HL-60 (cell line): ENCODE measurements around the gene SNAI3.

ENCODE experiments used
- DNase-seq, 2 experiments: peaks; one replicate each; pipeline ENCODE4 v3.0.0-alpha.2; 2010 to 2020; ENCODE audit warnings: low read depth in 1 of 2, low spot score in 1 of 2
- H3K27ac ChIP-seq: fragments of 250-450 bp; sonication (Bioruptor Pico); replicated peaks from 2 replicates; pipeline ENCODE4 v1.5.1; 2020; ENCODE audit warnings: mild to moderate bottlenecking, moderate library complexity
- H3K27me3 ChIP-seq: fragments of 250-450 bp; sonication (Bioruptor Pico); 2 replicates; pipeline ENCODE4 v1.5.1; 2021; ENCODE audit warnings: mild to moderate bottlenecking, moderate library complexity; ENCODE audit not compliant: insufficient read depth, poor library complexity, severe bottlenecking
- H3K4me3 ChIP-seq: replicated peaks from 2 replicates; pipeline ENCODE4 v1.5.1; 2011; ENCODE audit warnings: mild to moderate bottlenecking, control low read depth, low read length; ENCODE audit not compliant: insufficient read depth
- CTCF ChIP-seq: IDR thresholded peaks from one replicate; pipeline ENCODE4 v1.5.1; 2011; ENCODE audit warnings: low read length, control low read depth, inconsistent platforms; ENCODE audit not compliant: insufficient read depth
- GABPA ChIP-seq: IDR thresholded peaks from 2 replicates; pipeline ENCODE4 v1.6.1; 2012; ENCODE audit warnings: low read depth
- POLR2AphosphoS5 ChIP-seq: IDR thresholded peaks from 2 replicates; pipeline ENCODE4 v1.6.1; 2012; ENCODE audit warnings: low read depth
- REST ChIP-seq: IDR thresholded peaks from 2 replicates; pipeline ENCODE4 v1.6.1; 2012; ENCODE audit warnings: low read depth; ENCODE audit not compliant: insufficient replicate concordance
- SPI1 ChIP-seq: IDR thresholded peaks from 2 replicates; pipeline ENCODE4 v1.6.1; 2012; ENCODE audit warnings: low read depth, mild to moderate bottlenecking, borderline replicate concordance

Gene SNAI3

GRCh38 chr16:88726981-88727380 is 40.7 kb upstream of the SNAI3 start:
- no peak for DNase-seq
- Histone ChIP-seq H3K27ac (no peak overlapping the region), H3K27me3 (no peaks in the 10 kb centered on the region), H3K4me3 (no peak overlapping the region)
- no peak for TF ChIP-seq SPI1

DNA sequence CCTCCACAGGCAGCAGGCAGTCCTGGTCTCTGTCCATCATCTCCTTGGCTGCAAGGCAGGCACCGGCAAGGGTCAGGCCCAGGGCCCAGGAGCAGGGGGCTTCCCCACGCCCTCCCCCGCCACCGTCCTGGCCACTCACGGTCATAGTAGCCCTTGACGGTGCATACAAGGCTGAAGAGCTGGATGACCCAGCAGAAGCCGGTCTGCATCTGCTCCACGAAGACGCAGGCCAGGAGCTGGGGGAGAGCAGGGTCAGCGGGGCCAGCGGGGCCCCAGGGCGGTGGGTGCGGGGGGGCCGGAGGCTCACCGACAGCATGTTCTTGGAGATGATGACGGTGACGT is 40.1 kb upstream of the SNAI3 start:
- no peak for DNase-seq
- Histone ChIP-seq H3K4me3 (no peak overlapping the region), H3K27ac (no peak overlapping the region), H3K27me3 (no peaks in the 10 kb centered on the region)
- no peak for TF ChIP-seq REST
- TF ChIP-seq GABPA = no peak
- TF ChIP-seq POLR2AphosphoS5 = no peak
- no peak for TF ChIP-seq CTCF
- no peak for TF ChIP-seq SPI1

- Histone ChIP-seq H3K4me3 (no peak overlapping the region), H3K27ac (no peak overlapping the region), H3K27me3 (no peaks in the 10 kb centered on the region)
- TF ChIP-seq REST (no peak), CTCF (no peak), SPI1 (no peak), POLR2AphosphoS5 (no peak), GABPA (no peak)
- DNase-seq = no peak
These were observed 39.5 kb upstream of the SNAI3 start for GRCh38 chr16:88725609-88726407.

DNA sequence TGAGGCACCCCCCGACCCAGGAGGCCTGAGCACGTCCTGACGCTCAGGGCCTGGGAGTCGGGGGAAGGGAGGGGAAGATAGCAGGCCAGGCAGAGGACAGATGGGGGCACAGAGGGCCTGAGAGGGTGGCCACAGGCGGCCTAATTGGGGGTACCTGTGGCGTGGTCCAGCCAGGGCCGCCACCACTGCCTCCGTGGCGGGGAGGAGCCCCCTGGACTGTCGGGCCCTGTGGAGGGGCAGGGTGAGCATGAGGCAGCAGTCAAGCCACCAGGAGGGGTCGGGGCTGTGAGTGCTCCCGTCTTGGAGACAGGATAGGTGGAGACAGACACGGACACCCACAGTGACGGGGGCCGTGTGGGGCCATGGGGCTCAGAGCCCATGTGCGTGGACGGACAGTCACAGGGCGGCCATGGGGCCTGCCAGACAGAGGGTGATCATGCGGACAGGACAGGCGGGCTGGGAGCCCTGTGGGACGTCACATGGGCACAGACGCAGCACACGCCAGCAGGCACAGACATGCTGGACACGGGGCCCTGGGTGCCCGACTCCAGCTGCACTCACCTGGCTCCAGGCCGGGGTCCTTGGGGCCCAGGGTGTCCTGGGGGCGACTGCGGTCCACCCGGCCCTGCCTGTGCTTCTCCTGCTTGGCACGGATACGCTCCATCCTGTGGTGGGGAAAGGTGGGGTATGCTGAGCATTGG is 38.7 kb upstream of the SNAI3 start:
- H3K27ac ChIP-seq = no peak overlapping the region
- no peak overlapping the region for H3K4me3 ChIP-seq
- TF ChIP-seq POLR2AphosphoS5 (no peak), GABPA (no peak), SPI1 (no peak), CTCF (no peak), REST (no peak)
- no peaks in the 10 kb centered on the region for H3K27me3 ChIP-seq
- no peak for DNase-seq
